HFF-Myc (cell line): ENCODE measurements around the gene YAF2.

Experiments
- DNase-seq: peaks from one replicate; pipeline ENCODE4 v3.0.0-alpha.2; 2011; ENCODE audit warnings: low read depth; ENCODE audit errors: extremely low read depth
- H3K4me3 ChIP-seq: replicated peaks from 2 replicates; pipeline ENCODE4 v1.5.1; 2011; ENCODE audit warnings: low read depth, mild to moderate bottlenecking, control low read depth, low read length
- CTCF ChIP-seq: IDR thresholded peaks from 2 replicates; pipeline ENCODE4 v1.5.1; 2012; ENCODE audit warnings: mild to moderate bottlenecking, low read depth, low read length, control low read depth; ENCODE audit errors: missing control alignments

Gene YAF2

DNA sequence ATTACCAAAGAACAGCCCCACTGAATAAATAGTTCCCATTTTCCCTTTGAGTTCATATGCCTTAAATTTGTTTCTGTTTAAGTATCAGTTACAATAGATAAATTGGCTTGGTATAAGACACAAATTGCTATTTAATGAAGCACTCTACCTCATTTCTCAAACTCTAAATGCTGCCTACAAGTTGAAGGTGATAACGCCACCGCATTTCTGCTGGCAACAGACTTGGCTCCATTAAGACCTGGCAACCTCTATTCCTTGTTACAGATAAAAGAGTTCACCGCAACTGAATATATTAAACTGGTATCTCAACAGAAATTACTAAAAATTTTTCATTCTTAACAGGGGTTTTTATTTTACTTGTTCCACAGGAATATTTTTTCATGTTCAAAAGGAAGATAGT, 129.0 kb downstream of the YAF2 start:
- TF ChIP-seq CTCF: no peak
- H3K4me3 ChIP-seq: no peak overlapping the region

More for the DNA sequence above, 129.0 kb downstream of the YAF2 start:
- DNase-seq: no peak
